ENCODE data around the gene ACP7.
A peak's percentile ranks its signal among the peaks of the same experiment; 100 is the strongest.
"Not testable (repeated sequence)": the region's sequence is repeated elsewhere in the genome, so short reads cannot be mapped to it uniquely, and the experiment has no call there.

ACP7 gene

DNA sequence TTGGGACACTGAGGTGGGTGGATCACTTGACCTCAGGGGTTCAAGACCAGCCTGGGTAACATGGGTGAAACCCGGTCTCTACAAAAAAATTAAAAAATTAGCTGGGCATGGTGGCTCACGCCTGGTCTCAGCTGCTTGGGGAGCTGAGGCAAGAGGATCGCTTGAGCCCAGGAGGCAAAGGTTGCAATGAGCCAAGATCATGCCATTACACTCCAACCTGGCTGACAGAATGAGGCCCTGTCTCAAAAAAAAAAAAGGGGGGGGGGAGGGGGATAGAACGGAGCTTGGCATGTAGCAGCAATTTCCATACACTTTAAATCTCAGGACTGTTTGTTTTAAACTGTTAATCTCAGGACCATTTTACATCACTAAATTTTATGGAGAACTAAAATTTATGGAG lies 2.2 kb downstream of the ACP7 start:
- Histone ChIP-seq H3K9ac (ENCODE audit: low read depth, low read length) (no peak overlapping the region), H3K36me3 (ENCODE audit: insufficient read depth, low read length) (no peaks in the 10 kb centered on the region), H3K4me1 (ENCODE audit: insufficient read depth, low read length) (no peaks in the 10 kb centered on the region), H3K9me3 (ENCODE audit: control insufficient read depth, insufficient read depth, low read length) (no peaks in the 10 kb centered on the region)

GRCh38 chr19:39087907-39088686 lies 3.9 kb downstream of the ACP7 start:
- Histone ChIP-seq H3K9me3 (ENCODE audit: control insufficient read depth, insufficient read depth, low read length) (no peaks in the 10 kb centered on the region), H3K36me3 (ENCODE audit: insufficient read depth, low read length) (no peaks in the 10 kb centered on the region), H3K4me1 (ENCODE audit: insufficient read depth, low read length) (no peaks in the 10 kb centered on the region), H3K9ac (ENCODE audit: low read depth, low read length) (no peak overlapping the region)

GRCh38 chr19:39090016-39090415 lies 5.8 kb downstream of the ACP7 start:
- H3K9me3 ChIP-seq (ENCODE audit: control insufficient read depth, insufficient read depth, low read length); H3K4me1 ChIP-seq (ENCODE audit: insufficient read depth, low read length); H3K9ac ChIP-seq (ENCODE audit: low read depth, low read length); H3K36me3 ChIP-seq (ENCODE audit: insufficient read depth, low read length): not testable (repeated sequence)

DNA sequence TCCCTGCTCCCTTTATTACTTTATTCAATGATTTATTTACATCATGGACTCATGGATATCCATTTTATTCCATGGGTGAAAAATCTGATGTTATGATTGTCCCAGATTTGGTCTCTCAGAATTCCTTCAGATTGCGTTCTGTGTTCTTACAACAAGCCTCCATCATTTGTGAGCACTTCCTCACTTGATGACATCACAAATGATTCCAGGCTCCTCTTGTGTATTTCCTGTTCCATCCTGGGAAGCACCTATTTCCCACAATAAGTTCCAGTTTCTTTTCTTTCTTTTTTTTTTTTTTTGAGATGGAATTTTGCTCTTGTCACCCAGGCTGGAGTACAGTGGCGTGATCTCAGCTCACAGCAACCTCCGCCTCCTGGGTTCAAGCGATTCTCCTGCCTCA lies 6.7 kb downstream of the ACP7 start:
- Histone ChIP-seq H3K9ac (ENCODE audit: low read depth, low read length) (no peak overlapping the region), H3K9me3 (ENCODE audit: control insufficient read depth, insufficient read depth, low read length) (no peaks in the 10 kb centered on the region), H3K36me3 (ENCODE audit: insufficient read depth, low read length) (no peaks in the 10 kb centered on the region), H3K4me1 (ENCODE audit: insufficient read depth, low read length) (no peaks in the 10 kb centered on the region)

DNA sequence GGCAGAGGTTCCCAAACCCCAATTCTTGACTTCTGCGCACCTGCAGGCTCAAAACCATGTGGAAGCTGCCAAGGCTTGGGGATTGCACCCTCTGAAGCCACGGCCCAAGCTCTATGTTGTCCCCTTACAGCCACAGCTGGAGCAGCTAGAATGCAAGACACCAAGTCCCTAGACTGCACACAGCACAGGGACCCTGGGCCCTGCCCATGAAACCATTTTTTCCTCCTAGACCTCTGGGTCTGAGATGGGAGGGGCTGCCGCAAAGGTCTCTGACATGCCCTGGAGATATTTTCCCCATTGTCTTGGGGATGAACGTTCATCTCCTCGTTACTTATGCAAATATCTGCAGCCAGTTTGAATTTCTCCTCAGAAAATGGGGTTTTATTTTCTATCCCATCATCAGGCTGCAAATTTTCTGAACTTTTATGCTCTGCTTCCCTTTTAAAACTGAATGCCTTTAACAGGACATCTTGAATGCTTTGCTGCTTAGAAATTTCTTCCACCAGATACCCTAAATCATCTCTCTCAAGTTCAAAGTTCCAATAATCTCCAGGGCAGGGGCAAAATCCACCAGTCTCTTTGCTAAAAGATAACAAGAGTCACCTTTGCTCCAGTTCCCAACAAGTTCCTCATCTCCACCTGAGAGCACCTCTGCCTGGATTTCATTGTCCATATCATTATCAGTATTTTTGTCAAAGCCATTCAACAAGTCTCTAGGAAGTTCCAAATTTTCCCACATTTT lies 11.8 kb downstream of the ACP7 start:
- not testable (repeated sequence) for H3K4me1 ChIP-seq (ENCODE audit: insufficient read depth, low read length); H3K9ac ChIP-seq (ENCODE audit: low read depth, low read length); H3K9me3 ChIP-seq (ENCODE audit: control insufficient read depth, insufficient read depth, low read length); H3K36me3 ChIP-seq (ENCODE audit: insufficient read depth, low read length)

DNA sequence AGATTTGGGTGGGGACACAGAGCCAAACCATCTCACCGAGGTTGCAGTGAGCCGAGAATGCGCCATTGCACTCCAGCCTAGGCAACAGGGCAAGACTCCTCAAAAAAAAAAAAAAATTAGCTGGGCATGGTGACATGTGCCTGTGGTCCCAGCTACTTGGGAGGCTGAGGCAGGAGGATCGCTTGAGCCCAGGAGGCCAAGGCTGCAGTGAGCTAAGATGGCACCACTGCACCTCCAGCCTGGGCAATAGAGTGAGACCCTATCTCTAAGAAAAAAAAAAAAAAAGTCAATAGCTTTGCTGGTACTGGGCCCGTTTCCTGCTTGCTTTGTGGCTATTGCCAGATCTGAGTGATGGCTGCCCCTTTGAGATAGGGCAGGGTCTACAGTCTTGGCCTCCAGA lies 13.1 kb downstream of the ACP7 start:
- H3K9ac ChIP-seq (ENCODE audit: low read depth, low read length), result no peak overlapping the region
- no peaks in the 10 kb centered on the region for H3K36me3 ChIP-seq (ENCODE audit: insufficient read depth, low read length)
- no peaks in the 10 kb centered on the region for H3K4me1 ChIP-seq (ENCODE audit: insufficient read depth, low read length)
- H3K9me3 ChIP-seq (ENCODE audit: control insufficient read depth, insufficient read depth, low read length), result no peaks in the 10 kb centered on the region

- H3K9me3 ChIP-seq (ENCODE audit: control insufficient read depth, insufficient read depth, low read length), result no peaks in the 10 kb centered on the region
- no peaks in the 10 kb centered on the region for H3K4me1 ChIP-seq (ENCODE audit: insufficient read depth, low read length)
- no peak overlapping the region for H3K9ac ChIP-seq (ENCODE audit: low read depth, low read length)
- H3K36me3 ChIP-seq (ENCODE audit: insufficient read depth, low read length), result no peaks in the 10 kb centered on the region
Observed at GRCh38 chr19:39097721-39098120, 13.6 kb downstream of the ACP7 start.

GRCh38 chr19:39098365-39099269 lies 14.4 kb downstream of the ACP7 start:
- H3K9ac ChIP-seq (ENCODE audit: low read depth, low read length), result no peak overlapping the region; the same call in 1 of the 2 replicates
- H3K36me3 ChIP-seq (ENCODE audit: insufficient read depth, low read length), result no peaks in the 10 kb centered on the region
- no peaks in the 10 kb centered on the region for H3K4me1 ChIP-seq (ENCODE audit: insufficient read depth, low read length)
- no peaks in the 10 kb centered on the region for H3K9me3 ChIP-seq (ENCODE audit: control insufficient read depth, insufficient read depth, low read length)

- H3K9ac ChIP-seq (ENCODE audit: low read depth, low read length), result peak overlapping the region; percentile 15; the same call in 1 of the 2 replicates
- no peaks in the 10 kb centered on the region for H3K9me3 ChIP-seq (ENCODE audit: control insufficient read depth, insufficient read depth, low read length)
- no peaks in the 10 kb centered on the region for H3K36me3 ChIP-seq (ENCODE audit: insufficient read depth, low read length)
- no peaks in the 10 kb centered on the region for H3K4me1 ChIP-seq (ENCODE audit: insufficient read depth, low read length)
Observed at GRCh38 chr19:39099341-39099740, 15.2 kb downstream of the ACP7 start.

DNA sequence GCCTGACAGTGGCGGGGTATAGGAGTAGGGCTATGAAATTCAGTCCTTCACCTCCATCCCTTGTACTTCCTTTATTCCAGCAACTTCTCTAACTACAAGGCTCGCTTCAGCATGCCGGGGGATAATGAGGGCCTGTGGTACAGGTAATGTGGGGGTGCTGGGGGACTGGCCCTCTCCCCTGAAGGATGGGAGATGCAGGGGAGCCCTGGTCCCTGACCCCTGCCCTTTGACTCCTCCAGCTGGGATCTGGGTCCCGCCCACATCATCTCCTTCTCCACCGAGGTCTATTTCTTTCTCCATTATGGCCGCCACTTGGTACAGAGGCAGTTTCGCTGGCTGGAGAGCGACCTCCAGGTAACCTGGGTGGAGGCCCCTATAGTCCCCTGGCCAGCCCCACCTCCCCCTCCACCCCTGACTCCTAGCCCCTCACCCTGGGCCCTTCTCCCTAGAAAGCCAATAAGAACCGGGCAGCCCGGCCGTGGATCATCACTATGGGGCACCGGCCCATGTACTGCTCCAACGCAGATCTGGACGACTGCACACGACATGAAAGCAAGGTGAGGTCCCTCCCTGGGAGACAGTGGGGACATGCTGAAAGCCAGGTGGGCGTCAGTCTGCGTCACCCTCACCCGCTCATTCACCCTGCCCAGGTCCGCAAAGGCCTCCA lies 16.5 kb downstream of the ACP7 start:
- Histone ChIP-seq H3K4me1 (ENCODE audit: insufficient read depth, low read length) (peaks cover 1% of the 10 kb centered on the region; the same call in 1 of the 2 replicates), H3K9me3 (ENCODE audit: control insufficient read depth, insufficient read depth, low read length) (no peaks in the 10 kb centered on the region), H3K9ac (ENCODE audit: low read depth, low read length) (no peak overlapping the region), H3K36me3 (ENCODE audit: insufficient read depth, low read length) (no peaks in the 10 kb centered on the region)

GRCh38 chr19:39103151-39103550 lies 19.0 kb downstream of the ACP7 start:
- Histone ChIP-seq H3K9ac (ENCODE audit: low read depth, low read length) (no peak overlapping the region), H3K36me3 (ENCODE audit: insufficient read depth, low read length) (no peaks in the 10 kb centered on the region), H3K4me1 (ENCODE audit: insufficient read depth, low read length) (peaks cover 4% of the 10 kb centered on the region; the same call in 1 of the 2 replicates)

GRCh38 chr19:39104186-39104596 lies 20.0 kb downstream of the ACP7 start:
- Histone ChIP-seq H3K4me1 (ENCODE audit: insufficient read depth, low read length) (peaks cover 4% of the 10 kb centered on the region; the same call in 1 of the 2 replicates), H3K36me3 (ENCODE audit: insufficient read depth, low read length) (no peaks in the 10 kb centered on the region), H3K9ac (ENCODE audit: low read depth, low read length) (no peak overlapping the region), H3K9me3 (ENCODE audit: control insufficient read depth, insufficient read depth, low read length) (no peaks in the 10 kb centered on the region)

More at GRCh38 chr19:39103151-39103550, 19.0 kb downstream of the ACP7 start:
- H3K9me3 ChIP-seq (ENCODE audit: control insufficient read depth, insufficient read depth, low read length), result no peaks in the 10 kb centered on the region

DNA sequence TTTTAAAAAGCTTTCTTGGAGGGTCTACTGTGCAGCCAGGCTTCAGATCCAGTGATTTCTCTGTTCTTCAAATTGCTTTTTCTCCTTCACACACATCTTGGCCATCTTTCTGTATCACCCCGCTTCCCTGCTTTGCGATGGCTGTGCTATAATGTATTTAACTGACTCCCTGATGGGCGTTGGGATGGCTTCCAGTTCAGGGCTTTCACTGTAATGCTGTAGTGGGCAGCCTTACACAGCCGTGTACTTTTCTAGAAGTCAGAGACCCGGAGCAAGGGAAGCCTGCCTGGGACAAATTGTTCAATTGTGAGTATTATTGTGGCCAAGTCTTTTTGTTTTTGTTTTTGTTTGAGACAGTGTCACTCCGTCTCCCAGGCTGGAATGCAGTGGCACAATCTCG lies 22.0 kb downstream of the ACP7 start:
- Histone ChIP-seq H3K9me3 (ENCODE audit: control insufficient read depth, insufficient read depth, low read length) (no peaks in the 10 kb centered on the region), H3K36me3 (ENCODE audit: insufficient read depth, low read length) (no peaks in the 10 kb centered on the region), H3K9ac (ENCODE audit: low read depth, low read length) (no peak overlapping the region), H3K4me1 (ENCODE audit: insufficient read depth, low read length) (peaks cover 4% of the 10 kb centered on the region; the same call in 1 of the 2 replicates)

GRCh38 chr19:39109641-39110040 lies 25.5 kb downstream of the ACP7 start:
- peaks cover 4% of the 10 kb centered on the region; the same call in 1 of the 2 replicates for H3K4me1 ChIP-seq (ENCODE audit: insufficient read depth, low read length)
- H3K9ac ChIP-seq (ENCODE audit: low read depth, low read length), result no peak overlapping the region
- no peaks in the 10 kb centered on the region for H3K36me3 ChIP-seq (ENCODE audit: insufficient read depth, low read length)
- H3K9me3 ChIP-seq (ENCODE audit: control insufficient read depth, insufficient read depth, low read length), result no peaks in the 10 kb centered on the region
